GM19372 (cell line): ENCODE data around the gene RIMS4.
"Not testable (repeated sequence)": the region's sequence is repeated elsewhere in the genome, so short reads cannot be mapped to it uniquely, and the experiment has no call there.

Experiments
- ATAC-seq: cut with Tn5 transposase; IDR thresholded peaks from one replicate; pipeline ENCODE4 v1.9.1; 2021; ENCODE audit warnings: mild to moderate bottlenecking, low read depth, moderate library complexity; ENCODE audit not compliant: unreplicated experiment

RIMS4 gene

DNA sequence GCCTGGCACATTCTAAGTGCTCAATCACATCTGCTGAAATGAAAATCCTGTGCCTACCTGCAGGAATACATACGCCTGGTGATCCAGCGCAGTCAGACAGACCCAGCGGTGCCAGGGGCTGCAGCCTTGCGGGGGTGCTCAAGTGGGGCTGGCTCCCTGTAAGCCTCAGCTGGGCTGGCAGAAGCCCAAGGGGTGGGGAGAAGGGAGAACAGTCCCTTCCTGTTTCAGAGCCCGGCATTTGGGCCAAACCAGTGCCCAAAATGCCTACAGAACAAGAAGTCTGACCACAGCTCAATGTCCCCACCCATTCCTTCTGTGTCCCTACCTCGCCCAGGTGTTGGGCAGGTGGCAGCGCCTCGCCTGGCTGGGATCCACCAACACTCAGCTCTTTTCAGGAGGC is 42.1 kb downstream of the RIMS4 start:
- no peak for ATAC-seq

- ATAC-seq = no peak
These were observed 44.5 kb downstream of the RIMS4 start for GRCh38 chr20:44765701-44766347.

GRCh38 chr20:44765091-44765490 is 45.3 kb downstream of the RIMS4 start:
- no peak for ATAC-seq

- not testable (repeated sequence) for ATAC-seq
These were observed 46.5 kb downstream of the RIMS4 start for GRCh38 chr20:44763798-44764197.

- ATAC-seq = no peak
These were observed 47.7 kb downstream of the RIMS4 start for GRCh38 chr20:44762466-44763140.

- no peak for ATAC-seq
These were observed 48.9 kb downstream of the RIMS4 start for GRCh38 chr20:44761423-44761822.

GRCh38 chr20:44759595-44759994 is 50.8 kb downstream of the RIMS4 start:
- no peak for ATAC-seq

GRCh38 chr20:44758247-44759101 is 51.9 kb downstream of the RIMS4 start:
- no peak for ATAC-seq

DNA sequence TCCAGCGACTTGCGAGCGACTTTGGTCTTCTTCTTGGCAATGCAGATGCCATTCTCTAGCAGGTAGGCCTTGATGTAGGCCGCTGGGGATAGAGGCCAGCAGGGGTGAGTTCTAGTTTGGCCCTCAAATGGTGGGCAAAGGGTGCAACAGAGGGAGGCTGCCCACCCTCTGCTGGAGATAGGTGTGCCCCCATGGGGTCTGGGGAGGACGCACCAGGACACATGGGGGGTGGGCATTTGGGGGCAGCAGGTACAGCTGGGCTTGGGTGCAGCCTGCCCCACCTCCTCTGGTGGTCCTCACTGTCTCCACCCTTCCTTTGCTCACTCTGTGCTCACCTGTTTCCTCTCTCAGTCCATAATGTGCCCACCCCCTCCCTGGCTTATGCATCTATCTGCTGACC is 53.4 kb downstream of the RIMS4 start:
- ATAC-seq = no peak

GRCh38 chr20:44756011-44756688 is 54.2 kb downstream of the RIMS4 start:
- no peak for ATAC-seq

GRCh38 chr20:44754554-44754953 is 55.8 kb downstream of the RIMS4 start:
- no peak for ATAC-seq

DNA sequence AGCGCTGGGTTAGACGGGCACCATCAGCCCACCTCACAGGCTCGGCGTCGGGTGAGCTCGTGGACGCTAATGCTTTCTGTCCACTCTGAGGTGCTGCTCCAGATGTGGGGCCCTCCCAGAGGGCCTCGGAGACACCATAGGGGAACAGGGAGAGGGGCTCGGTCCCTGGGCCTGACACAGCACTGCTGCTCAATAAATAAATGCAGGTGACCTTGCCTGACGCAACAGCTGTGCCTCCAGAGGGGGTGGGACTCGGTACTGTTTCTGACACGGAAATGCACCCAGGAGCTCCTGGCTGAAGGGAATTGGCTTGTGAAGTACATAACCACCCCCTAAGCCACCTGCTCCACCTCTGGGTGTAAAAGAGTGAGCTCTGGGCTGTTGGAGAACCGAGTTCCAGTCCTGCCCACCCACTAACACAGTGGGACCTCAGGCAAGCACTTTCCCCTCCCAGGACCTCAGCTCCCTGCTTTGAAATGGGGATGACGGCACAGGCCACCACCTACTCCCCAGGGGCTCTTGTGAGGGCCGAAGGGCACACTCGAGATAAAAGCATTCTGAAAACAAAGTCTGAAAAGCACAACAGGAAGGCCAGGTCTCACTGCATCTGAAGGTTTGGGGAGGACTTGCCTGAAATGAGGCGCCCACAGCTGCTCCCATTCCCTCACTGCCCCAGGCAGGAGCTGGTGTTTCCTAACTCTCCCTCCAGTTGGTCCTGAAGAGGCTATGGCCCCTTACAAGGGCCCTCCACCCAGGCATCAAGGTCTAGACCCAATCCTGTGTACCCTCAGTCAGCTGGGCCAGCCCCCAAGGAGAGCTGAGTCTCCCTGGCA is 58.0 kb downstream of the RIMS4 start:
- ATAC-seq = no peak

DNA sequence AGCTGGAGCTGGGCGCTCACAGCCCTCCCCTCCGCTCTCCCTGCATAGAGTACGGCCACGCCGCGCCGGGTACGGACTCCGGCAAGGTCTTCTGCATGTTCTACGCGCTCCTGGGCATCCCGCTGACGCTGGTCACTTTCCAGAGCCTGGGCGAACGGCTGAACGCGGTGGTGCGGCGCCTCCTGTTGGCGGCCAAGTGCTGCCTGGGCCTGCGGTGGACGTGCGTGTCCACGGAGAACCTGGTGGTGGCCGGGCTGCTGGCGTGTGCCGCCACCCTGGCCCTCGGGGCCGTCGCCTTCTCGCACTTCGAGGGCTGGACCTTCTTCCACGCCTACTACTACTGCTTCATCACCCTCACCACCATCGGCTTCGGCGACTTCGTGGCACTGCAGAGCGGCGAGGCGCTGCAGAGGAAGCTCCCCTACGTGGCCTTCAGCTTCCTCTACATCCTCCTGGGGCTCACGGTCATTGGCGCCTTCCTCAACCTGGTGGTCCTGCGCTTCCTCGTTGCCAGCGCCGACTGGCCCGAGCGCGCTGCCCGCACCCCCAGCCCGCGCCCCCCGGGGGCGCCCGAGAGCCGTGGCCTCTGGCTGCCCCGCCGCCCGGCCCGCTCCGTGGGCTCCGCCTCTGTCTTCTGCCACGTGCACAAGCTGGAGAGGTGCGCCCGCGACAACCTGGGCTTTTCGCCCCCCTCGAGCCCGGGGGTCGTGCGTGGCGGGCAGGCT is 60.1 kb downstream of the RIMS4 start:
- ATAC-seq = no peak

GRCh38 chr20:44748005-44748370 is 62.4 kb downstream of the RIMS4 start:
- ATAC-seq = no peak

DNA sequence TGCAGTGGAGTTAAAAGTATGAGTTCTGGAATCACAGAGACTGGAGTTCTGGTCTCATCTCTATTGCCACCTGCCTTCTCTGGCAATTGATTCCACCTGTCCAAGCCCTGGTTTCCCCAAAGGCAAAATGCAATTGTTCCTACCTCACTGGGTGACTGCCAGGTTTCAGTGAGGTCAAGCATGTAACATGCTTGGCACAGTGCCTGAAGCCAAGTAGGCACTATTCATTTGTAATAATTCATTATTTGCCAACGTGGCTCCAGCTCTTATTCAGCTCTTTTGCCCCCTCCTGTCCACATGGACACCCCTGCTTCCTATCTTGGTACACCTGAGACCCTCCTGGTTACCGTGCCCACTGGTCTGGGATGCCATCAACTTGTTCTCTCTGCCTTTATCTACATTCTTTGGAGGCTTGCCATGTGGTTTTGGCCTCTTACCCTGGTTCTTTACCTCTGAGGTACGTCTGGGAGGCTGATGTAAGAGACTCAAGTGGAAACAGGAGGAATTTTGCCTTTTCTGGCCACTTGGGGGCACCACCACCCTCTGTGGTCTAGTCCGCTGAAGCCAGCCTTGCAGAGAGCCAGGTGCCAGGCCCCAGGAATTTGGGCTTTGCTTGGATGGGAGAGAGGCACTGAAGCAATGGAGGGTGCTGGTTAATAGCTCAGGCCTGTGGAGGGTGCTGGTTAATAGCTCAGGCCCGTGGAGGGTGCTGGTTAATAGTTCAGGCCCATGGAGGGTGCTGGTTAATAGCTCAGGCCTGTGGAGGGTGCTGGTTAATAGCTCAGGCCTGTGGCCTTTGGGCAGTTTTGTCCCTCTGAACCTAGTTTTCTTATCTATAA is 63.0 kb downstream of the RIMS4 start:
- ATAC-seq = no peak

DNA sequence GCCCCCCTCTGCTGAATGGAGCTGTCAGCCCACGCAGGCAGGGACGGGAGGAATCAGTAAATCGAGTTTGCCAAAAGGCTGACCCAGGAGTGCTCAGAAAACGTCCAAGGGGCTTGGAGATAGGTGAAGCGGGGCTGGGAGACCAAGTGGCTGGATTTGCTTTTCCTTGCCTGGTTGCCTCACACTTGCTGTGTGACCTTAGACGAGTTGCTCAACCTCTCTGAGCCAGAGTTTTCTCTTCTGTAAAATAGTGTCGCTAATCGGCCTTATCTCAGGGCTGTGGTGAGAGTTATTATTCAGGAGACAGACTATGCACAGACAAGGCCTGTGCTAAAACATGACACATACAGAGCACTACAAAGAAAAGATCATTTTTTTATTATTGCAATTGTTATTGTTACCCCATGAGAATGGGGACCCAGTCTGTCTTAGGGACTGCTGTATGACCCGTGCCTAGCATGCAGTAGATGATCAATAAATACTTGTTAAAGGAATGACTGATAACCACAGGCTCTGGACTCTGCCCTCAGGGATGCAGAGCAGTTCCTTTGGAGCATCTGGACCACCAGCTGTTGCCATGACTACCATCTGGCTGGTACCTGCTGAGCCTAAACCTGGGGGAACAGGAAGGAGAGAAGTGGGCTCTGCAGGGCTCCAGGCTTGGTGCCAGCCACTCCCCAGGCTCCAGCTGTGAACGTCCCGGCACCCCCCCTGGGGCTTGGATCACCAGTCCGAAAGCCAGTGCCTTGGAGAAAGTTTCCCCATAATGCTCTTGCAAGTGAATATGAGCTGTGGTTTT is 63.8 kb downstream of the RIMS4 start:
- no peak for ATAC-seq

GRCh38 chr20:44745598-44746366 is 64.6 kb downstream of the RIMS4 start, which contains the start of gene KCNK15:
KCNK15 (plus strand) TSS chr20:44745865; CDS start chr20:44745911, 46 bp downstream.
- no peak for ATAC-seq
